ENCODE measurements around the gene GCM1.

Gene GCM1

GRCh38 chr6:53136000-53136609 lies 12.5 kb downstream of the GCM1 start:
- in situ Hi-C loops (cut with HindIII; ENCODE audit: low sequenced_read_pairs) = no loop called here
- DNase-seq (ENCODE audit: low read depth, low spot score) = no peak
- TF ChIP-seq, protein P1, sequence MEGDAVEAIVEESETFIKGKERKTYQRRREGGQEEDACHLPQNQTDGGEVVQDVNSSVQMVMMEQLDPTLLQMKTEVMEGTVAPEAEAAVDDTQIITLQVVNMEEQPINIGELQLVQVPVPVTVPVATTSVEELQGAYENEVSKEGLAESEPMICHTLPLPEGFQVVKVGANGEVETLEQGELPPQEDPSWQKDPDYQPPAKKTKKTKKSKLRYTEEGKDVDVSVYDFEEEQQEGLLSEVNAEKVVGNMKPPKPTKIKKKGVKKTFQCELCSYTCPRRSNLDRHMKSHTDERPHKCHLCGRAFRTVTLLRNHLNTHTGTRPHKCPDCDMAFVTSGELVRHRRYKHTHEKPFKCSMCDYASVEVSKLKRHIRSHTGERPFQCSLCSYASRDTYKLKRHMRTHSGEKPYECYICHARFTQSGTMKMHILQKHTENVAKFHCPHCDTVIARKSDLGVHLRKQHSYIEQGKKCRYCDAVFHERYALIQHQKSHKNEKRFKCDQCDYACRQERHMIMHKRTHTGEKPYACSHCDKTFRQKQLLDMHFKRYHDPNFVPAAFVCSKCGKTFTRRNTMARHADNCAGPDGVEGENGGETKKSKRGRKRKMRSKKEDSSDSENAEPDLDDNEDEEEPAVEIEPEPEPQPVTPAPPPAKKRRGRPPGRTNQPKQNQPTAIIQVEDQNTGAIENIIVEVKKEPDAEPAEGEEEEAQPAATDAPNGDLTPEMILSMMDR (IDR thresholded peaks at IDR 0.05; ENCODE audit: low read depth, low read length) = no peak

GRCh38 chr6:53134601-53135235 lies 13.9 kb downstream of the GCM1 start:
- TF ChIP-seq, protein P1 (IDR thresholded peaks at IDR 0.05; ENCODE audit: low read depth, low read length) = no peak
- in situ Hi-C loops (cut with HindIII; ENCODE audit: low sequenced_read_pairs) = no loop called here
- DNase-seq (ENCODE audit: low read depth, low spot score) = no peak

More at GRCh38 chr6:53136000-53136609, 12.5 kb downstream of the GCM1 start:
- no peak overlapping the region for H3K4me3 ChIP-seq (ENCODE audit: low read depth, low read length)

DNA sequence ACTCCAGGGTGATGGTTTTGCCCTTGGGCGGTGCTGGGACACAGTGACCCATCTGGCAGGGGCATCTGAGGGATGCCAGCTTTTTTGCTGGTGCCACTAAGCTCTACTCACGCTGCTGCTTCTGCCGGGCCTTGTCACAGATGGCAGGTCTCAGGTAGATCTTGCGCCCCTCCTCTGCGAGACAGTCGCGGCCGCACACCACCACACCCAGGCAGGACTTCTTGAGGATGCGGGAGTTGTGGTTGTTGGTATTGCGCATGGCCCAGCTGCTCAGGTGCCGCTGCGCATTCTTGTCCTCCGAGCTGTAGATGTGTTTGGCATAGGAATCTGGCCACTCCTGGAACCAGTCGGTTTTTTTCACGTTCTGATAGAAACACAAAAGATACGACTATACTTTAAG lies 14.7 kb downstream of the GCM1 start:
- no peak for DNase-seq (ENCODE audit: low read depth, low spot score)
- no peak overlapping the region for H3K4me3 ChIP-seq (ENCODE audit: low read depth, low read length)
- TF ChIP-seq, protein P1 (IDR thresholded peaks at IDR 0.05; ENCODE audit: low read depth, low read length) = no peak
- in situ Hi-C loops (cut with HindIII; ENCODE audit: low sequenced_read_pairs) = no loop called here

More at GRCh38 chr6:53134601-53135235, 13.9 kb downstream of the GCM1 start:
- no peak overlapping the region for H3K4me3 ChIP-seq (ENCODE audit: low read depth, low read length)

DNA sequence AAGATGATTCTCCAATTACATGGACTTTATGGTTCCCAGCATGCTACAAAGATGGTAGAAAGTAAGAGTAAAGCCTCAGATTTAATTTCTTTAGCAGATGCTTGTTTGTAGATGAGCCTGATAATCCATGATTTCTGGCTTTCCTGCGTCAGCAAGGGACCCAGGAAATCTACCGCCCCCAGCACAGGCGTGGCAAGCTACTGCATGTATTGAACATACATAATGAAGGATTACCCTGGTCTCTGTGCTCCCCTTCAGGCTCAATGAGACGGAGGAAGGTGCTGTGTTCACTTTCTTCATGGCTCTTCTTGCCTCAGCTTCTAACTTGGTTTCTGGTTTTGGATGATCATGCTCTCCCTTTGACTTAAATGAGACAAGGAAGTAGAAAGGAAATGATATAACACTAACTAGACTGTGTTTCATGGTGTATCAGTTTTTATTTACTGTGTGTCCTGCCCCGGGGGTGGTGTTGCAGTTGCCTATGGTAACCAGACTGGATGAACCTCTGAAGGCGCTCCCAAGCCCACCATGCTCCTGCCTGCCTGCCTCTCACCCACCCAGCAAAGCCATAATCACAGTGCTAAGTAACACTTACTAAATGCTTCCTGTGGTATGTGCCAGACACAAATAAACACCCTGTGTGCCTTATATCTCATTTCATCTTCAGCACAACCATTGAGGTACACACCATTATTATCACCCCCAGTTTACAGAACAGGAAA lies 17.9 kb downstream of the GCM1 start:
- TF ChIP-seq, protein P1 (IDR thresholded peaks at IDR 0.05; ENCODE audit: low read depth, low read length) = no peak
- in situ Hi-C loops (cut with HindIII; ENCODE audit: low sequenced_read_pairs) = no loop called here
- no peak for DNase-seq (ENCODE audit: low read depth, low spot score)
- H3K4me3 ChIP-seq (ENCODE audit: low read depth, low read length) = no peak overlapping the region

GRCh38 chr6:53128842-53129241 lies 19.8 kb downstream of the GCM1 start:
- in situ Hi-C loops (cut with HindIII; ENCODE audit: low sequenced_read_pairs) = no loop called here
- no peak overlapping the region for H3K4me3 ChIP-seq (ENCODE audit: low read depth, low read length)
- DNase-seq (ENCODE audit: low read depth, low spot score) = no peak
- TF ChIP-seq, protein P1 (IDR thresholded peaks at IDR 0.05; ENCODE audit: low read depth, low read length) = no peak

DNA sequence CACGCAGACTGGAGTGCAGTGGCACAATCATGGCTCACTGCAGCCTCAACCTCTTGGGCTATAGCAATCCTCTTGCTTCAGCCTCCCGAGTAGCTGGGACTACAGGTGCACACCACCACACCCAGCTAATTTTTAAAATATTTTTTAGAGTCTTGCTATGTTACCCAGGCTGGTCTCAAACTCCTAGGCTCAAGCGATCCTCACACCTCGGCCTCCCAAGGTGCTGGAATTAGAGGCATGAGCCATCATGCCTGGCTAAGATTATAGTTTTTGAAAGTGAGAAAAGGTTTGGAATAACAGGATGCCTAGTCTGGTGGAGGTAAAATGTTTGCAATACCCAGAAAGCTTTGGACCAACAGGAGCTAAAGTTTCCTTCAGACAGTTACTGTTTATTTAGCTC lies 23.4 kb downstream of the GCM1 start:
- TF ChIP-seq, protein P1 (IDR thresholded peaks at IDR 0.05; ENCODE audit: low read depth, low read length) = no peak
- H3K4me3 ChIP-seq (ENCODE audit: low read depth, low read length) = no peak overlapping the region
- DNase-seq (ENCODE audit: low read depth, low spot score) = no peak
- in situ Hi-C loops (cut with HindIII; ENCODE audit: low sequenced_read_pairs) = no loop called here

Data from astrocyte of the spinal cord (primary cell).